ENCODE measurements around the gene FAM156A.
"Not testable (repeated sequence)": the region's sequence is repeated elsewhere in the genome, so short reads cannot be mapped to it uniquely, and the experiment has no call there.

DNA sequence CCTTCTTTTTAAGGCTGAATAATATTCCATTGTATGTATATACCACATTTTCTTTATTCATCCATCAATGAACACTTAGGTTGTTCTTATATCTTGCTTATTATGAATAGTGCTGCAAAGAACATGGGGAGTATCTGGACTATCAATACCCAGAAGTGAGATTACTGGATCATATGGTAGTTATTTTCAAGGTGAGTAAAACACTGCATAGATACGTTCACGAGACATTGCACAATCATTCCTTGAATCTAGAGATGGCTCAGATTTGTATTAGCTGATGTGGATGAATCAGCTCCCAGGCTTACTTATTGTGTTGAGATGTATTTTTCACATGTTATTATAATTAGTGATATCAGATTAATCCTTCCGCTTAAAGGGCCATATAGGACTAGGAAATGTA is 43.6 kb downstream of the FAM156A start:
- TF ChIP-seq POLR2A, POLR2AphosphoS5 (IDR thresholded peaks at IDR 0.05; ENCODE audit: low read depth, low read length): not testable (repeated sequence)

Measured in GM12892 (cell line).